Suprapubic skin (tissue), 4 donors: ENCODE data around the gene HHAT. TPM values are rescaled to one million over a fixed set of nuclear protein-coding genes. Genes with fewer than 3 reads are reported as not detected.

Source experiments
- DNase-seq, 2 donors: peaks; one replicate each; pipeline ENCODE4 v3.0.0-alpha.2; 2019; ENCODE audit warnings: low spot score in 2 of 2
- H3K27ac ChIP-seq: fragments of 200-600 bp; sonication (generic); one replicate; pipeline ENCODE4 v1.5.1; 2019
- H3K27me3 ChIP-seq: fragments of 200-600 bp; sonication (generic); one replicate; pipeline ENCODE4 v1.5.1; 2019
- H3K36me3 ChIP-seq: fragments of 200-600 bp; sonication (generic); one replicate; pipeline ENCODE4 v1.5.1; 2019
- H3K4me1 ChIP-seq: fragments of 200-600 bp; sonication (generic); one replicate; pipeline ENCODE4 v1.5.1; 2019
- H3K4me3 ChIP-seq: fragments of 200-600 bp; sonication (generic); one replicate; pipeline ENCODE4 v1.5.1; 2019; ENCODE audit warnings: mild to moderate bottlenecking
- H3K9me3 ChIP-seq: fragments of 200-600 bp; sonication (generic); one replicate; pipeline ENCODE4 v1.5.1; 2019
- EP300 ChIP-seq: sonication (generic); formaldehyde crosslinking; IDR thresholded peaks from one replicate; pipeline ENCODE4 v1.6.1; 2017; ENCODE audit warnings: antibody characterized with exemption
- POLR2A ChIP-seq, 2 donors: fragments of 450-650 bp; IDR thresholded peaks; one replicate each; pipeline ENCODE4 v1.6.1; 2017; ENCODE audit warnings: antibody characterized with exemption in 2 of 2, mild to moderate bottlenecking in 2 of 2, moderate library complexity in 2 of 2
- POLR2AphosphoS5 ChIP-seq, 3 donors: sonication (generic); formaldehyde crosslinking; IDR thresholded peaks; one replicate each; pipeline ENCODE4 v1.6.1; 2017; ENCODE audit warnings: antibody characterized with exemption in 3 of 3
- WGBS: methylation state at CpG from one replicate; pipeline ENCODE4 v1.1.5; 2018; 5-methylcytosine and 5-hydroxymethylcytosine counted together
- total RNA-seq, 4 donors: library from RNA; depleted of rRNA; stranded (reverse); fragments of >200 nt; gene quantifications; one replicate each; pipeline ENCODE4 v1.1.0, GENCODE V29; 2016
- TF ChIP-seq, protein P1 (sequence below), 2 donors: fragments of 200-600 bp in 1 of 2; fragments of 450-650 bp in 1 of 2; sonication (generic) in 1 of 2; IDR thresholded peaks; one replicate each; pipeline ENCODE4 v1.5.1; 2016 to 2019; ENCODE audit warnings: antibody characterized with exemption in 2 of 2, mild to moderate bottlenecking in 1 of 2, moderate library complexity in 1 of 2

HHAT gene
- total RNA-seq, 4 donors from 2014 or later: 4.1 to 20.0 (median 9.3) TPM

DNA sequence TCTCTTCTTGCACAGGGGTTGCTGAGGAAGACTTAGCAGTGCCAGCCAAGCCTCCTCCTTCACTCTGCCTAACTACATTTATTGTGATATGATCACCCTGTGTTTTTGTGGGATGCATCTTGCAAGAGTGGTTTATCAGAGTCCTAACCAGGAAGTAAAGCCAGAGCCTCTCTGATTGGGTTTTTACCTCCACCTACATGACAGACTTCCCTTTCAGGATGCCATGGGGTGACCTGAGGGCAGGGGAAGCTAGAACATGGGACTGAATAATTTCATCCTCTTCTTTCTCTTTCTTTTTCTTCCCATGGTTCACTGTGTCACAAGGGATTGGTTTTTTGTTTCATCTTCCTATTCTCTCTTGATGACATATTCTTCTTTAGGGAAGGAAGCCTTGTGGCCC, 146.6 kb downstream of the HHAT start:
- DNase-seq: no peak
- Histone ChIP-seq H3K27me3 (no peaks in the 10 kb centered on the region), H3K36me3 (no peaks in the 10 kb centered on the region), H3K4me3 (no peak overlapping the region), H3K27ac (no peak overlapping the region), H3K4me1 (no peaks in the 10 kb centered on the region), H3K9me3 (no peaks in the 10 kb centered on the region)
- TF ChIP-seq, protein P1, sequence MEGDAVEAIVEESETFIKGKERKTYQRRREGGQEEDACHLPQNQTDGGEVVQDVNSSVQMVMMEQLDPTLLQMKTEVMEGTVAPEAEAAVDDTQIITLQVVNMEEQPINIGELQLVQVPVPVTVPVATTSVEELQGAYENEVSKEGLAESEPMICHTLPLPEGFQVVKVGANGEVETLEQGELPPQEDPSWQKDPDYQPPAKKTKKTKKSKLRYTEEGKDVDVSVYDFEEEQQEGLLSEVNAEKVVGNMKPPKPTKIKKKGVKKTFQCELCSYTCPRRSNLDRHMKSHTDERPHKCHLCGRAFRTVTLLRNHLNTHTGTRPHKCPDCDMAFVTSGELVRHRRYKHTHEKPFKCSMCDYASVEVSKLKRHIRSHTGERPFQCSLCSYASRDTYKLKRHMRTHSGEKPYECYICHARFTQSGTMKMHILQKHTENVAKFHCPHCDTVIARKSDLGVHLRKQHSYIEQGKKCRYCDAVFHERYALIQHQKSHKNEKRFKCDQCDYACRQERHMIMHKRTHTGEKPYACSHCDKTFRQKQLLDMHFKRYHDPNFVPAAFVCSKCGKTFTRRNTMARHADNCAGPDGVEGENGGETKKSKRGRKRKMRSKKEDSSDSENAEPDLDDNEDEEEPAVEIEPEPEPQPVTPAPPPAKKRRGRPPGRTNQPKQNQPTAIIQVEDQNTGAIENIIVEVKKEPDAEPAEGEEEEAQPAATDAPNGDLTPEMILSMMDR (IDR thresholded peaks at IDR 0.05): no peak
- TF ChIP-seq POLR2AphosphoS5 (IDR thresholded peaks at IDR 0.05) (no peak), EP300 (no peak), POLR2A (IDR thresholded peaks at IDR 0.05) (no peak)

GRCh38 chr1:210475806-210476205, 147.1 kb downstream of the HHAT start:
- no peak for TF ChIP-seq POLR2A (IDR thresholded peaks at IDR 0.05)
- TF ChIP-seq, protein P1 (IDR thresholded peaks at IDR 0.05): no peak
- TF ChIP-seq POLR2AphosphoS5 (IDR thresholded peaks at IDR 0.05): no peak
- no peak for TF ChIP-seq EP300
- Histone ChIP-seq H3K36me3 (no peaks in the 10 kb centered on the region), H3K4me3 (no peak overlapping the region), H3K27ac (no peak overlapping the region), H3K27me3 (no peaks in the 10 kb centered on the region), H3K4me1 (no peaks in the 10 kb centered on the region), H3K9me3 (no peaks in the 10 kb centered on the region)
- DNase-seq: no peak
- WGBS: 52% methylated on average over 2 of the region's 2 CpGs

DNA sequence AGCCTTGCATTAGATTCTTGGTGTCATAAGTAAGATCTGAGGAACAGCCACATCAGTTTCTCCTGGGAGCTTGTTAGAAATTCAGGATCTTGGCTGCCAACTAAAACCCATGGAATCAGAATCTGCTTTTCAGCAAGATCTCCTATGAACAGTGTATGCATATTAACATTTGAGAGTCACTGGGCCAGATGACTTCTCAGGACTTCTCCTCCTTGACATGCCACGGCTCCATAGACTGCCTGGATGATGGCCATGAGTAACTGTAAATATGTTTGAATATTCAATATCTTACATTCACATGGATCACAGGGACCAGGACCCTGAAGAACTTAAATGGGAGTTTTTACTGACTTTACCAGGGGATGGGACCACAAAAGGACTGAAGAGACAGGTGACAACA, 148.0 kb downstream of the HHAT start:
- Histone ChIP-seq H3K9me3 (no peaks in the 10 kb centered on the region), H3K36me3 (no peaks in the 10 kb centered on the region), H3K27ac (no peak overlapping the region), H3K27me3 (no peaks in the 10 kb centered on the region), H3K4me3 (no peak overlapping the region), H3K4me1 (no peaks in the 10 kb centered on the region)
- WGBS: 100% methylated on average over 1 of the region's 1 CpG
- no peak for TF ChIP-seq EP300
- TF ChIP-seq POLR2A (IDR thresholded peaks at IDR 0.05): no peak
- TF ChIP-seq, protein P1 (IDR thresholded peaks at IDR 0.05): no peak
- TF ChIP-seq POLR2AphosphoS5 (IDR thresholded peaks at IDR 0.05): no peak
- DNase-seq: no peak

GRCh38 chr1:210477328-210477924, 148.7 kb downstream of the HHAT start:
- no peak overlapping the region for H3K4me3 ChIP-seq
- WGBS: 69% methylated on average over 5 of the region's 5 CpGs
- no peaks in the 10 kb centered on the region for H3K36me3 ChIP-seq
- no peak overlapping the region for H3K27ac ChIP-seq
- H3K9me3 ChIP-seq: no peaks in the 10 kb centered on the region
- no peak for DNase-seq
- no peaks in the 10 kb centered on the region for H3K27me3 ChIP-seq
- no peaks in the 10 kb centered on the region for H3K4me1 ChIP-seq
- TF ChIP-seq EP300: no peak
- TF ChIP-seq POLR2A (IDR thresholded peaks at IDR 0.05): no peak
- no peak for TF ChIP-seq POLR2AphosphoS5 (IDR thresholded peaks at IDR 0.05)
- TF ChIP-seq, protein P1 (IDR thresholded peaks at IDR 0.05): no peak

GRCh38 chr1:210478820-210479219, 150.1 kb downstream of the HHAT start:
- Histone ChIP-seq H3K36me3 (no peaks in the 10 kb centered on the region), H3K4me1 (no peaks in the 10 kb centered on the region), H3K27me3 (no peaks in the 10 kb centered on the region), H3K9me3 (no peaks in the 10 kb centered on the region), H3K4me3 (no peak overlapping the region), H3K27ac (no peak overlapping the region)
- DNase-seq: no peak
- TF ChIP-seq POLR2A (IDR thresholded peaks at IDR 0.05) (no peak), POLR2AphosphoS5 (IDR thresholded peaks at IDR 0.05) (no peak), EP300 (no peak)
- TF ChIP-seq, protein P1 (IDR thresholded peaks at IDR 0.05): no peak
- WGBS: 90% methylated on average over 5 of the region's 5 CpGs
